HL-60 (cell line): Measurements from ENCODE around the gene NCOA3.

ENCODE experiments used
- DNase-seq, 2 experiments: peaks; one replicate each; pipeline ENCODE4 v3.0.0-alpha.2; 2010 to 2020; ENCODE audit warnings: low read depth in 1 of 2, low spot score in 1 of 2
- H3K27ac ChIP-seq: fragments of 250-450 bp; sonication (Bioruptor Pico); replicated peaks from 2 replicates; pipeline ENCODE4 v1.5.1; 2020; ENCODE audit warnings: mild to moderate bottlenecking, moderate library complexity
- H3K27me3 ChIP-seq: fragments of 250-450 bp; sonication (Bioruptor Pico); 2 replicates; pipeline ENCODE4 v1.5.1; 2021; ENCODE audit warnings: mild to moderate bottlenecking, moderate library complexity; ENCODE audit not compliant: insufficient read depth, poor library complexity, severe bottlenecking
- H3K4me3 ChIP-seq: replicated peaks from 2 replicates; pipeline ENCODE4 v1.5.1; 2011; ENCODE audit warnings: mild to moderate bottlenecking, control low read depth, low read length; ENCODE audit not compliant: insufficient read depth
- GABPA ChIP-seq: IDR thresholded peaks from 2 replicates; pipeline ENCODE4 v1.6.1; 2012; ENCODE audit warnings: low read depth
- POLR2AphosphoS5 ChIP-seq: IDR thresholded peaks from 2 replicates; pipeline ENCODE4 v1.6.1; 2012; ENCODE audit warnings: low read depth
- SPI1 ChIP-seq: IDR thresholded peaks from 2 replicates; pipeline ENCODE4 v1.6.1; 2012; ENCODE audit warnings: low read depth, mild to moderate bottlenecking, borderline replicate concordance
- TF ChIP-seq, protein P1 (sequence below): IDR thresholded peaks from 2 replicates; pipeline ENCODE4 v1.6.1; 2012; ENCODE audit warnings: low read depth; ENCODE audit not compliant: insufficient replicate concordance
- TF ChIP-seq, protein P2 (sequence below): IDR thresholded peaks from one replicate; pipeline ENCODE4 v1.5.1; 2011; ENCODE audit warnings: low read length, control low read depth, inconsistent platforms; ENCODE audit not compliant: insufficient read depth

Gene NCOA3

DNA sequence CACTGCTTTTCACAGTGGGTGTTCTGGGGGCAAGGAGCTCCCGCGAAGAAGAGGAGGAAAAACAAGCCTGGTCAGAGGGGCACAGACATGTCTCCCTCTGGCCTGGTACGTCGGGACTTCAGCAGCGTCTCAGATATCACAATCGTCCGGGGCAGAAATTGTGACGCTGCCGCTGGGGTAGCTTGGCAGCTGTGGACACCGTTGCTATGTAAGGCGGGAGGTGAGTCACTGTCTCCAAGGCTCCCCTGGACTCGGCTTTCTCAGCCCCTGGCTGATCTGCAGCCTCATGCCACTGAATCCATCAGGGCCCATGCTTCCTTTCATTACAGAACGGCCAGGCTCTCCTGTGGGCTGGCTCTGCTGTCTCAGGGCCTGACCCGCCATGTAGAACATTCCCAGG is 184.9 kb downstream of the NCOA3 start:
- Histone ChIP-seq H3K27me3 (no peaks in the 10 kb centered on the region), H3K4me3 (no peak overlapping the region), H3K27ac (no peak overlapping the region)
- TF ChIP-seq SPI1, result no peak
- TF ChIP-seq, protein P1, sequence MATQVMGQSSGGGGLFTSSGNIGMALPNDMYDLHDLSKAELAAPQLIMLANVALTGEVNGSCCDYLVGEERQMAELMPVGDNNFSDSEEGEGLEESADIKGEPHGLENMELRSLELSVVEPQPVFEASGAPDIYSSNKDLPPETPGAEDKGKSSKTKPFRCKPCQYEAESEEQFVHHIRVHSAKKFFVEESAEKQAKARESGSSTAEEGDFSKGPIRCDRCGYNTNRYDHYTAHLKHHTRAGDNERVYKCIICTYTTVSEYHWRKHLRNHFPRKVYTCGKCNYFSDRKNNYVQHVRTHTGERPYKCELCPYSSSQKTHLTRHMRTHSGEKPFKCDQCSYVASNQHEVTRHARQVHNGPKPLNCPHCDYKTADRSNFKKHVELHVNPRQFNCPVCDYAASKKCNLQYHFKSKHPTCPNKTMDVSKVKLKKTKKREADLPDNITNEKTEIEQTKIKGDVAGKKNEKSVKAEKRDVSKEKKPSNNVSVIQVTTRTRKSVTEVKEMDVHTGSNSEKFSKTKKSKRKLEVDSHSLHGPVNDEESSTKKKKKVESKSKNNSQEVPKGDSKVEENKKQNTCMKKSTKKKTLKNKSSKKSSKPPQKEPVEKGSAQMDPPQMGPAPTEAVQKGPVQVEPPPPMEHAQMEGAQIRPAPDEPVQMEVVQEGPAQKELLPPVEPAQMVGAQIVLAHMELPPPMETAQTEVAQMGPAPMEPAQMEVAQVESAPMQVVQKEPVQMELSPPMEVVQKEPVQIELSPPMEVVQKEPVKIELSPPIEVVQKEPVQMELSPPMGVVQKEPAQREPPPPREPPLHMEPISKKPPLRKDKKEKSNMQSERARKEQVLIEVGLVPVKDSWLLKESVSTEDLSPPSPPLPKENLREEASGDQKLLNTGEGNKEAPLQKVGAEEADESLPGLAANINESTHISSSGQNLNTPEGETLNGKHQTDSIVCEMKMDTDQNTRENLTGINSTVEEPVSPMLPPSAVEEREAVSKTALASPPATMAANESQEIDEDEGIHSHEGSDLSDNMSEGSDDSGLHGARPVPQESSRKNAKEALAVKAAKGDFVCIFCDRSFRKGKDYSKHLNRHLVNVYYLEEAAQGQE, result no peak
- TF ChIP-seq POLR2AphosphoS5, result no peak
- TF ChIP-seq, protein P2, sequence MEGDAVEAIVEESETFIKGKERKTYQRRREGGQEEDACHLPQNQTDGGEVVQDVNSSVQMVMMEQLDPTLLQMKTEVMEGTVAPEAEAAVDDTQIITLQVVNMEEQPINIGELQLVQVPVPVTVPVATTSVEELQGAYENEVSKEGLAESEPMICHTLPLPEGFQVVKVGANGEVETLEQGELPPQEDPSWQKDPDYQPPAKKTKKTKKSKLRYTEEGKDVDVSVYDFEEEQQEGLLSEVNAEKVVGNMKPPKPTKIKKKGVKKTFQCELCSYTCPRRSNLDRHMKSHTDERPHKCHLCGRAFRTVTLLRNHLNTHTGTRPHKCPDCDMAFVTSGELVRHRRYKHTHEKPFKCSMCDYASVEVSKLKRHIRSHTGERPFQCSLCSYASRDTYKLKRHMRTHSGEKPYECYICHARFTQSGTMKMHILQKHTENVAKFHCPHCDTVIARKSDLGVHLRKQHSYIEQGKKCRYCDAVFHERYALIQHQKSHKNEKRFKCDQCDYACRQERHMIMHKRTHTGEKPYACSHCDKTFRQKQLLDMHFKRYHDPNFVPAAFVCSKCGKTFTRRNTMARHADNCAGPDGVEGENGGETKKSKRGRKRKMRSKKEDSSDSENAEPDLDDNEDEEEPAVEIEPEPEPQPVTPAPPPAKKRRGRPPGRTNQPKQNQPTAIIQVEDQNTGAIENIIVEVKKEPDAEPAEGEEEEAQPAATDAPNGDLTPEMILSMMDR, result no peak
- TF ChIP-seq GABPA, result no peak
- no peak for DNase-seq

GRCh38 chr20:47687095-47687987 is 185.7 kb downstream of the NCOA3 start:
- TF ChIP-seq GABPA (no peak), SPI1 (no peak), POLR2AphosphoS5 (no peak)
- TF ChIP-seq, protein P2, result no peak
- TF ChIP-seq, protein P1, result no peak
- Histone ChIP-seq H3K4me3 (no peak overlapping the region), H3K27ac (no peak overlapping the region), H3K27me3 (no peaks in the 10 kb centered on the region)
- DNase-seq, result no peak

DNA sequence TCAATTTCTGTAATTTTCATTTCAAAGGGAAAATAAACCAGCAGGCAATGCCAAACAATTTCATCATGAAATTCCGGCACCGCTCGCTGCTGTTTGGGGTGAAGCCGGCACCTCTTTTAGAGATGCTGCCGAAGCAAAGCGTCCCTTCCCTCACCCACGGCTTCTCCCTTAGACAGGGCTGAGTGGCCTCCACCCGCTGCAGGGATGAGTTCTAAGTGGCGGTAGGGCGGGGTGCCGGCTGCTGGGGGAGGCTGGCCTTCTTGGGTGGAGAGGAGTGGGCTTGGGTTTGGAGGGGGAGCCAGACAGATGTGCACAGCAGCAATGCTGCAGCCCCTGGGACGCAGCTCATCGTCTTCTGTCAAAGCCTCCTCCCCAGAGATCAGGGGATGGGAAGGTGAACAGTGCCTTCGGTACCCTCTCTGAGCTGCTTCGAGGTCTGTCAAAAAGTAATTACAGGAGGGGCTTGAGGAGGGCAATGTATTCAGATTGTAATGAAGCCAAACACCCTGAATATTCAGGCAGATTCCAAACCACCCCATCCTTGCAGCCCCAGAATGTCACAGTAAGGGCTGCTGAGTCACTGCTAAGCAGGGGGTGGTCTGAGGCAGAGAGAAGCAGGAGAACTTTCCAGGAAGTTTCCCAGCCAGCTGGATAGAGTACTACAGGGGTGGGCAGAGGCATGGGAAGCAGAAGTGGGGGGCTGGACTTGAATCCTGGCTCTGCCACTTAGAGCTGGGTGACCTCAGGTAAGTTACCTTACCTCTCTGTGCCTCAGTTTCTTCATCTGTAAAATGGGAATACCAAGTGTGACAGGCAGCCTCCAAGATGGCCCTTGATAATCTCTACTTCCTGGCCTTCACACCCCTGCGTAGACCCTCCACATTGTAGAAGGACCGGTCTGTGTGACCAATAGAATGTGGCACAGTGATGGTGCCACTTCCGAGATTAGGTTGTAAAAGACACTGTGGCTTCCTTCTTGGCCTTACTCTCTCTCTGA is 187.0 kb downstream of the NCOA3 start:
- no peaks in the 10 kb centered on the region for H3K27me3 ChIP-seq
- DNase-seq, result no peak
- no peak overlapping the region for H3K4me3 ChIP-seq
- TF ChIP-seq, protein P1, result no peak
- no peak for TF ChIP-seq POLR2AphosphoS5
- TF ChIP-seq, protein P2, result no peak
- no peak for TF ChIP-seq GABPA
- no peak for TF ChIP-seq SPI1
- H3K27ac ChIP-seq, result no peak overlapping the region
